ENCODE results near the gene CPAMD8.
"Not testable (repeated sequence)": the region's sequence is repeated elsewhere in the genome, so short reads cannot be mapped to it uniquely, and the experiment has no call there.

- not testable (repeated sequence) for TF ChIP-seq CTCF, POLR2A (IDR thresholded peaks at IDR 0.05)
These were observed 1.7 kb downstream of the CPAMD8 start for GRCh38 chr19:17024941-17025340.

All from heart left ventricle (tissue), 13 donors.